ENCODE data around the gene MCUB. TPM values are rescaled to one million over a fixed set of nuclear protein-coding genes. Genes with fewer than 3 reads are reported as not detected.
"Not testable (repeated sequence)": the region's sequence is repeated elsewhere in the genome, so short reads cannot be mapped to it uniquely, and the experiment has no call there.

The MCUB gene
- total RNA-seq, 1 experiment from 2014 or later, result 11.9 TPM

DNA sequence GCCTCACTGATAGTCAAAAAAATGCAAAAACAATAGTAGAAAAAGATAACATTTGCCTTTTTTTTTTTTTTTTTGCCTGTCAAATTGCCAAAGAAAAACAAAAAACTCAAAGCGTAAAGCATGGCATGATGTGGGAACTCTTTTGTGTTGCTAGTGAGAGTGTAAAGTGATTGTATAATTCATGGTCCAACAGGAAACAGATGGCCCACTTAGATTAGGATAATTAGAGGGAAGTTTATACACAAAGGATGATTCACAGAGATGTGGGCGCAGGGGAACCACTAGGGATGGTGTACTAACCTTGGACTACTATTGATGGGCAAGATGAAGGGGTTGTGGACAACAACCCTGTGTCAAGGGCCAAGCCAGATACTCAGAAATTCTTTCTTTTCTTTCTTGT, 16.4 kb downstream of the MCUB start:
- DNase-seq (ENCODE audit: extremely low read depth, low read depth), result no peak

DNA sequence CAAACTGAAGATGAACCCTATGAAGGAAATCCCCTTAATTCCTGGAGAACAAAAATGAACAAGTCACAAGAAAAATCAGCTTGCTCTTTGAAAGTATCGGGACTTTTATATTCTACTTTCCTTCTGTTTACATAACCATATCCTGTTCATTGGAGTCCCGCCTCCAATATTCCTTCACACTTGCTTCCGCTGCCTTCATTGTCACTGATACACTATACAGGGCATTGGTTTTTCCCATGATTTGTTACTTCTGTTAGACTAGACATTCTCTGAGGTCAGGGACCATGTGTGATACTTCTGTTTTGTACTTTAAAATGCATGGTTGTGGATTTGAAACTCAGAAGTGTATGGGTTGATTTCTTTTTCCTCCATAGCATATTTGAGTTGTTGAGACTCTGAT, 18.8 kb downstream of the MCUB start:
- no peak for DNase-seq (ENCODE audit: extremely low read depth, low read depth)

DNA sequence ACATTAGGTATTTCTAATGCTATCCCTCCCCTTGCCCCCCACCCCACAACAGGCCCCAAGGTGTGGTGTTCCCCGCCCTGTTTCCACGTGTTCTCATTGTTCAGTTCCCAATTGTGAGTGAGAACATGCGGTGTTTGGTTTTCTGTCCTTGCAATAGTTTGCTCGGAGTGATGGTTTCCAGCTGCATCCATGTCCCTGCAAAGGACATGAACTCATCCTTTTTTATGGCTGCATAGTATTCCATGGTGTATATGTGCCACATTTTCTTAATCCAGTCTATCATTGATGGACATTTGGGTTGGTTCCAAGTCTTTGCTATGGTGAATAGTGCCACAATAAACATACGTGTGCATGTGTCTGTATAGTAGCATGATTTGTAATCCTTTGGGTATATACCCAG, 20.0 kb downstream of the MCUB start:
- DNase-seq (ENCODE audit: extremely low read depth, low read depth), result not testable (repeated sequence)

DNA sequence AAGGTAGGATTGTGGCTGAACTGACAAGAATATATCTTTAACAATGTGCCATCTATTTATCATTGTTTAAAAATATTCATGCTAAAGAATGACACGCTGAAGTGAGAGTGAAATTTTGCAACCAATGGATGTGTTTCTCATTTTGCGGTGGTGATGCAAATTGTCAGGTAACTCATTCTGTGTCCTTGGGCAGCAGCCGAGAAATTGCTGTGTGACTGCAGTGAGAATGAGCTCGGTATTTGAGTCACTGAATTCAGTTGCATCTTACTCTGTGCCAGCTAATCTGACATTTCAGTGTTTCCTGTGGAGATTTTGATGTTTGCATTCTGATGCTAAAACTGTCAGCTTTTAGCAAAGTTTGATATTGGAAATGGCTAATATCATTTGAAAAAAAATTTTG, 28.1 kb downstream of the MCUB start:
- DNase-seq (ENCODE audit: extremely low read depth, low read depth), result no peak

DNA sequence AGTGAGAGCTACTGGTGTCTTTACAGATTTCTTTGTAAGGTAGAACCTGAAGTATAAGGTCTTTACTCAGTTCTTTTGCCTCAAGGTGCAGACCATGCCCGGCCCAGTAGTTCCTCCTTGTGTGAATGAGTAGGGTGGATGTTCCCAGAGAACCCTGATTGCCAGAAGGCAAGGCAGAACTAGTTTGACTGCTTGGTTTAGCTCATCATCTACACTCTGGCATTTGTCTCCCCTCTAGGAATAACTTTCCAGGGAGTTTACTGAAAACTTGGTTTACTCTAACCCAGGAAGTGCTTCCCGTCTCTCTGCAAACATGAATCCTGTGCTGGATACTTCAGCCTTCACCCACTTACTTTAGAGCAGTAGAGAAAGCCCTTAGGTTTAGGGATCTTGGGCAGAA, 29.1 kb downstream of the MCUB start:
- DNase-seq (ENCODE audit: extremely low read depth, low read depth), result no peak

DNA sequence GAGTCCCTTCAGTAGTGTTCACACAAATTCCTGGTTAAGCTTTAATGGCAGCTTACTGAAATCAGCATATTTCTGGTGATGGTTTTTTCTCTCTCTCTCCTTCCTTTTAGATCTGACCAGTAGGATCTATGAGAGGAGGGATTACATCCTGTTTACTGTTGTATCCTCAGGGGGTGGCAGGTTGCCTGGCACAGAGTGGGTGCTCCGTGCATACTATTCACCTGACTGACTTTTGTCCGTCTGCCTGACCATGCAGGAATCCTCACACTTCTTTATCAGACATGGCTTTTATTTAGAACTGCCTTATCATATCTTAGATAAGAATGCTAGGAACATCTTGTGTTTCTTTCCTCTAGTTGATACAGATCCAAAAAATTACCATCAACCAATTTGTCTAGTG, 29.6 kb downstream of the MCUB start:
- no peak for DNase-seq (ENCODE audit: extremely low read depth, low read depth)

DNA sequence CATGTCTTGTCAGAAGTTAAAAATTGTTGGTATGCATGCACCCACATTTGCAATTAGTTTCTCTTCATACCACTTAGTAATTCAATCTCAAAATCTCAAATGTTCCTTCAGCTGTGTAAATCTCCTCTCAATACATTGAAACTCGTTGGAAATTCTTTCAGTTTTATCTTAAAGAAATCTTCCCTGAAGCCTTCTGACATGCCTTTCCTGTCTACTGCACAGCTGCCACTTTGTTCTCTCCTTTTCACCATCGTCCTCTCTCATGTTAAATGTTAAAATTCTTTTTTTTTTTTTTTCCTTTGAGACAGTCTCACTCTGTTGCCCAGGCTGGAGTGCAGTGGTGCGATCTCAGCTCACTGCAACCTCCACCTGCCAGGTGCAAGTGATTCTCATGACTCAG, 30.9 kb downstream of the MCUB start:
- DNase-seq (ENCODE audit: extremely low read depth, low read depth), result no peak

DNA sequence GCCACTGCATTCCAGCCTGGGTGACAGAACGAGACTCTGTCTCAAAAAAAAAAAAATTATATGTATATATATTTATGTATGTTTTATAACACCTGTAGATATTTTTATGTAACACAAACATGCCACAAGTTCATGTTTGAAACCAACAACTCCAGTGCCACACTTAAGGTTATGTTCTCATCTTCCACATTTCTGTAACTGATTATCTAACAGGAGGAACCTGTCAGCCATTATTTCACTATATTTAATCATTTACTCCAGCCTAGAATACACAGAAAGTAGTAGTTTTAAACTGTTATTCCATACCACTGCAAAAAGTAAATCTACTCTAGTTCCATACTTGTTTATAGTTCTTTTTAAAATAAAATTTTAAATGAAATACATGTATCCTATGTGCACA, 32.3 kb downstream of the MCUB start:
- DNase-seq (ENCODE audit: extremely low read depth, low read depth), result no peak

DNA sequence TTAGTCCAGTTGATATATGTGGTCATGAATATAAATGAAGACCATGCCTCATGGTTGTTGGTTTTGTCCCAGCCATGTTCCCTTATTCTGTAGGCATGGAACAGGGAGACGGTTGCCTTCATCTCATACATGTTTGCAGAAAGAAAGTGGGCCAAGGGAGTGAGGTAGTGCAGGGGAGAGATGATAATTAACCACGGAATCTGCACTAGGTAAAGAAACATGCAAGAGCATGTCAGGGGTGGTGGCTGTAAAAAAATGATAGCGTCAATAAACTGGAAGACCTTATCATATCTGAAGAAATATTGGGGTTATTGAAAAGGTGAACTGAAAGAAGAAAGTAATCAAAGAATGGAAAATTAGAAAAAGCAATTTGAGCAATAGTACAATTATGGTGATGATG, 35.1 kb downstream of the MCUB start:
- DNase-seq (ENCODE audit: extremely low read depth, low read depth), result not testable (repeated sequence)

DNA sequence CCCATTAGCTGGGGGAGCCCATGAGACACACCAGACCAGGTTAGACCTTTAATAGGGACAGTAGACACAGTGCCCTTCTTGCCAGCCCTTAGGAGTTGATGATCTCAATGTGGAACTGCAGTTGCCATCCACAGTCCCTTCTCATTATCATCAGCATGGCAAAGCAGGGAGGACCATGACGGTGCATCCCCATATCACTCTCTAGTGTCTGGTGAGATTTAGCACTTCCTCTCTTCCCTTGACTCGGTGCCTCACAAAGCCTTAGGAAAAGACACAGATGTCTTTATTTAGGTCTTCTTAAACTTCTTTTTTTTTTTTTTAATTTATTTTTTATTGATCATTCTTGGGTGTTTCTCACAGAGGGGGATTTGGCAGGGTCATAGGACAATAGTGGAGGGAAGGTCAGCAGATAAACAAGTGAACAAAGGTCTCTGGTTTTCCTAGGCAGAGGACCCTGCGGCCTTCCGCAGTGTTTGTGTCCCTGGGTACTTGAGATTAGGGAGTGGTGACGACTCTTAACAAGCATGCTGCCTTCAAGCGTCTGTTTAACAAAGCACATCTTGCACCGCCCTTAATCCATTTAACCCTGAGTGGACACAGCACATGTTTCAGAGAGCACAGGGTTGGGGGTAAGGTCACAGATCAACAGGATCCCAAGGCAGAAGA, 36.5 kb downstream of the MCUB start:
- not testable (repeated sequence) for DNase-seq (ENCODE audit: extremely low read depth, low read depth)

DNA sequence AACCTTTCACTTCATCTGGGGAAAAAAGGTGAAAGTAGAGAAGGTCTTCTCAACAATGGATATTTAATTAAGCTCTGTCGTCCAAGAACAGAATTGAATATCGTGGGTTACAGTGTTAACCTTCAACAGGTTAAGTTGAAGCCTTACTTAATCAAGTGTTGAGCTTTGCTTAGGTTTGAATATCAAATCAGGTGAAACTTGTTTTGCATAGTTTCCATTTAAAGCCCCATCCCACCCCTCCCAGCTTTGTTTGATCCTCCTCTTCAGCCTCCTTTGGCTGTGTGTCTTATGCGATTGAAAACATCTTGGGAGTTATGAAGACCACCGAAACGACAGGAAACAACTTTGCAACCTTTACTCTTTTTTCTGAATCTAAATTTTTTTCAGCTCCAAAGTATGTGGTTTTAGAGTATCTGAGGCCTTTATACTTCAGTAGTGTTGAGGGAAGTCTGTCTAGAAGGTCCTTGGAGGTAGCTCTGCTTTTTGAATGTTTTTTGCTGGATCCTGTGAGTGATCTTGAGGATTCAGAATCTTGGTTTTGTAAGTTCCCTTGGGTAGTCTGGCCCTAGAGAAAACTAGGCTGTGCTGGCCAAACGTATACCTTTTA, 39.1 kb downstream of the MCUB start:
- DNase-seq (ENCODE audit: extremely low read depth, low read depth), result no peak

DNA sequence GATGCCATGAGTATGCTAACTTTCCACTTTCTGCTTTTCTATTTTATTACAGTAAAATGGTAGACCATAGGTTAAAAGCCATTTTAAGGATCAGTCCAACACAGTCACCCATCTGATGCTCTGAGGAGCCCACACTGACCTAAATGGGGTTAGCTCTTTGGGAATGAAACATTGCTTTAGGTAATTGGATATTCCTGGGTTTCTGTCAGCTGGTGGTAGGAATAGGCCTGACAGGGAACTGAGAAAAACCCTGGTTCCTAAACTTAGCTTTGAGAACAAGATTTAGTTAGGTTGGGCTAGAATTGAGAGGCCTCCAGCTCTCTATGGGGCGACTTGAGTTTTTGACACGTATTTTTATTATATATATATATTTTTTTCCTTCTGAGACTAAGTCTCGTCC, 40.4 kb downstream of the MCUB start:
- DNase-seq (ENCODE audit: extremely low read depth, low read depth), result no peak

DNA sequence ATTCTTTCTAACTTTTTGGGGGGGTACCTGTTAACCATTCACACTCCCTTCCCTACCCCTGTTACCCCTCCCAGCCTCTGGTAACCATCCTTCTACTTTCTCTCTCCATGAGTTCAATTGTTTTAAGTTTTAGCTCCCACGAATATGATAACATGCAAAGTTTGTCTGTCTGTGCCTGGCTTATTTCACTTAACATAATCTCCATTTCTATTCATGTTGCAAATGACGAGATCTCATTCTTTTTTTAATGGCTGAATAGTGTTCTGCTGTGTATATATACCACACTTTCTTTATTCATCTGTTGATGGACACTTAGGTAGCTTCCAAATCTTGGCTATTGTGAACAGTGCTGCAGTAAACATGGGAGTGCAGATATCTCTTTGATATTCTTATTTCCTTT, 41.3 kb downstream of the MCUB start:
- no peak for DNase-seq (ENCODE audit: extremely low read depth, low read depth)

DNA sequence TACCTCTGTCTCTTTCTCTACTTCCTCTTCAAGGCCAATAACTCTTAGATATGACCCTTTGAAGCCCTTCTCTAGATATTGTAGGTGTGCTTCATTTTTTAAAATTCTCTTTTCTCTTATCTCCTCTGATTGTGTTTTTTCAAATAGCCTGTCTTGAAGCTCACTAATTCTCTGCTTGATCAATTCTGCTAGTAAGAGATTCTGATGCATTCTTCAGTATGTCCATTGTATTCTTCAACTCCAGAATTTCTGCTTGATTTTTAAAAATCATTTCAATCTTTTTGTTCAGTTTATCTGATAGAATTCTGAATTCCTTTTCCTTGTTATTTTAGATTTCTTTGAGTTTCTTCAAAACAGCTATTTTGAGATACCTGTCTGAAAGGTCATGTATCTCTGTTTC, 47.9 kb downstream of the MCUB start:
- DNase-seq (ENCODE audit: extremely low read depth, low read depth), result no peak

DNA sequence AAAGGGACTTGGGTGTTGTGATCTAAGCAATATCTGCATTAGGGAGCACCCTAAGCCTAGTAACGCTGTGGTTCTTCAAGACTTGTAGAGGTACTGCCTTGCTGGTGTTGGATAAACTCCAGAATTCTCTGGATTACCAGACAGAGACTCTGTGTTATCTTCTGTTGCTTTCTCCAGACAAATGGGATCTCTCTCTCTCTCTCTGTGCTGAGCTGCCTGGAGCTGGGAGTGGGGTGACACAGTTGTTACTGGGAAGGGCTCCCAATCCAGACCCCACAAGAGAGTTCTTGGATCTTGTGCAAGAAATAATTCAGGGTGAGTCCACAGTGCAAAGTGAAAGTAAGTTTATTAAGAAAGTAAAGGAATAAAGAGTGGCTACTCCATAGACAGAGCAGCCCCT, 48.8 kb downstream of the MCUB start:
- DNase-seq (ENCODE audit: extremely low read depth, low read depth), result no peak

DNA sequence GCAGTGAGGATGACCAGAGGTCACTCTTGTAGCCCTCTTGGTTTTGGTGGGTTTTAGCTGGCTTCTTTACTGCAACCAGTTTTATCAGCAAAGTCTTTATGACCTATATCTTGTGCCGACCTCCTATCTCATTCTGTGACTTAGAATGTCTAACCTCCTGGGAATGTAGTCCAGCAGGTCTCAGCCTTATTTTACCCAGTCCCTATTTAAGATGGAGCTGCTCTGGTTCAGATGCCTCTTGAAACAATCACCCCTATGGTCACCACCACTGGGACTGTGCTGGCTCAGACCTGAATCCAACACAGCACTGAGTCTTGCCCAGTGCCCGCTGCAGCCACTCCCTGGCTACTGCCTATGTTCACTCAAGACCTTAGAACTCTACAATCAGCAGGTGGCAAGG, 49.4 kb downstream of the MCUB start:
- DNase-seq (ENCODE audit: extremely low read depth, low read depth), result no peak

DNA sequence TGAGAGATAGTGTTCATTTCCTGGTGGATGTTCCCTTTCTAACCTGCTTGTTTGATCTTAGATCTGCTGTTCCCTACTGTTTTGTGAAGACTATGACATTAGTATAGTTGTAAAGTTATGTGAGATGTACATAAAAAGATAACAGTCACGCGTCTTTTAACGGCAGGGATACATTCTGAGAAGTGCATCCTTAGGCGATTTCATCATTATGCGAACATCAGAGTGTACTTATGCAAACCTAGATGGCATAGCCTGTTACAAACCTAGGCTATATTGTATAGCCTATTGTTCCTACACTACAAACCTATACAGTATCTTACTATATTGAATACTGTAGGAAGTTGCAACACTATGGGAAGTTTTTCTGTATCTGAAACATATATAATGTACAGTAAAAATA, 50.4 kb downstream of the MCUB start:
- no peak for DNase-seq (ENCODE audit: extremely low read depth, low read depth)

DNA sequence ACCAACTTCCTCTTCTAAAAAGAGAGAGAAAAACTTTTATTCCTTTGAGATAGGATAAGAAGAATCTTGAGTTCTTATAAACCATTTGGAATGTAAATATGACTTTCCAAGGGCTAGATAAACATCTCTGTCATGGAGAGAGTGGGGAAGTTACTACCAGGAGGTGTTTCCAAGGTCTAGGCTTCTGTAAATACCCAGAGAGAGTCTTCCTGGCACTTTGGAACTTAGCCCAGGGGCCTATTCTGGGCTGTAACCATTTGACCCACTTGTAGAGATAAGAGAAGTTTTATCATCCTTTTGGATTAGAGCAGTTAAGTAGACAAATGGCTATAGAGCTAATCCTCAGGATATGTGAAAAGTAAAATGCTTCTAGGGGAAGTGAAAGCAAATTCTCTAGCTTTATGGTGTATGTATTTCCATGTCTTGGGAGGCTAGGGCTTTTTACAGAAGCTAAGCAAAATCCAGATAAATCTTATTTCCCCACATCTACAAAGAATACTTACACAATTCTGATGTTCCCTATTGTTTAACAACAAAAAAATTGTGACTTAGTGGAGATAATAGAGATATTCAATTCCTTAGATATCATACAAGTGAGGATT, 51.1 kb downstream of the MCUB start:
- DNase-seq (ENCODE audit: extremely low read depth, low read depth), result no peak

DNA sequence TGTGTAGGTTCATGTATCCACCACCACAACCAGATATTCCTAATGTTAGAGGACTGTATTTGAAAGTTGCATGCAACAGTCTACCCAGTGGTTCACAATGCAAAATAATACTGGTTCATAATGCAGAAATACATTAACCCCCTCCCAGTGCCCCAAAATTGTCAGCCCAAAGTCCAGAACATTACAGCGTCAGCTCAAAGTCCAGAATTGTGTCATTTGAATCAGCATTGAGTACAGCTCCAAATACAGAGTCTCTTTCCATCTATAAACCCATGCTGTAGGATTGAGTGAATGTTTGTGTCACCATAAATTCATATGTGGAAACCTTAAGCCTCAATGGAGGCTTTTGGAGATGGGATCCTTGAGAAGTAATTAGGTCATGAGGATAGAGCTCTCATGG, 54.0 kb downstream of the MCUB start:
- DNase-seq (ENCODE audit: extremely low read depth, low read depth), result no peak

DNA sequence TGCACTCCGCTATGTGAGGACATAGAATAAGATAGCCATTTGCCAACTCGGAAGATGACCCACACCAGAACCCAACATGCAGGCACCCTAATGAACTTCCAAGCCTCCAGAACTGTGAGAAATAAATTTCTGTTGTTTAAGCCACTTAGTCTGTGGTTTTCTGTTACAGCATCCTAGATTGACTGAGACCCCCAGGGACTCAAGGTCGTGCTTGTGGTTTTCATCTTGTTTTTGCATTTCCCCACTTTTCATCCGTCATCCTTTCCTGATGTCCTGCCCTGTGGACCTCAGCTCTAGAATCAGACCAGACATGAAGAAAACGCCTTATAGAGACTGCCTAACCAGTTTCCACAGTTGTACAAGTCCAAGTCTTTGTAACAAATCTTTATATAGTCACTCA, 54.4 kb downstream of the MCUB start:
- DNase-seq (ENCODE audit: extremely low read depth, low read depth), result no peak

DNA sequence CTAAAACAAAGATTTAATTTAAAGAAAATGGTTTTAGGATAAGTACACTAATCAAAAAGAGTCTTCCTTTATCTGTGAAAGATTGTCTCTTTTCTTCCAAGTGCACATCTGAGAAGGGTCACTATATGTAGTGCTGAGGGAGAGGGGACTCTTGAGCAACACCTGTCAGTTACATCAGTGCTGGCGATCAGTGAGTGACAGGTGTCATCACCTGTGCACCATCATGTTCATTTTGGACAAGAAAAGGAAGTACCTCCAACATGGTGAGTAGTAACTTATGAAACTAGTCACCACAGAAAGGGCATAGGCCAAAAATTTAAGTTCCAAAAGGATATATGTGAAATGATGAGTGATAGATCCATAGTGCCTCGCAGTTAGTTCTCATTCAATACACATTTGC, 55.7 kb downstream of the MCUB start:
- DNase-seq (ENCODE audit: extremely low read depth, low read depth), result no peak

DNA sequence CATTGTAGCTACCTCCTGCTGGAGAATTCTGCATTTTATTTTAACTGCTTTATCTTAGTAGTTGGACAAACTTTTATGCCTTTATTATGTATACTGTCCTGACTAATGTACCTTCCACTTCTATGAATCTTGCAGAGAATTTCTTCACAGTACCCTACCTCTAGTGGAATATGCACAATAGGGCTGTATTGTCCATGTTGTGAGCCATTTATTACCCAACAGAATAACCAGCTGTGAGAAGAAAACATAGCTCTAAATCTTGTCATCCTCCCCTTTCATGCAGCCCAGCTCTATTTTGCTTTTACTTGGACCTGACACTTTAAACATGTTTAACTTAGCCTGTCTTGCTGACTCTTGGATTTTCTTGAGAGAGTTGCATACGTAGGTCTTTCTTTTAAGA, 56.2 kb downstream of the MCUB start:
- no peak for DNase-seq (ENCODE audit: extremely low read depth, low read depth)

DNA sequence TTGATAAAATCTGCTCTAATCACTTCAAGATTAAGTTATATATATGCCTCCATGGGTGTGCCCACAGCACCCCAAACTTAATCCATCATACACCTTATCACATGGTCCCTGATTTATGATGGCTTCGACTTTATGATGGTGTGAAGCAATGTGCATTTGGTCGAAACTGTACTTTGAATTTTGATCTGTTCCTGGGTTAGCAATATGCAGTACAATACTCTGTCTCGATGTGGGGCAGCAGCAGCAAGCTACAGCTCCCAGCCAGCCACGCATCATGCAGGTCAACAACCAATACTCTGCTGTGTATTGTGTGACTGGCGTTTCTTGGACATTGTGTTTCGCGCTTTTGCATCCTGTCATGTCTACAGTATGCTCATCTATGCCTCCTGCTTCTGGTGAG, 62.6 kb downstream of the MCUB start:
- no peak for DNase-seq (ENCODE audit: extremely low read depth, low read depth)

Data from NCI-H460 (cell line).